GM12878 (cell line): Measurements from ENCODE around the gene MEN1.

Experiments
- CTCF ChIP-seq, 3 experiments: IDR thresholded peaks in 2 of 3; conservative IDR thresholded peaks in 1 of 3; 2 replicates each; pipeline ENCODE4 v1.5.1; 2011; ENCODE audit warnings: low read depth in 3 of 3, low read length in 3 of 3, mild to moderate bottlenecking in 3 of 3, control low read depth in 2 of 3, moderate library complexity in 2 of 3, inconsistent platforms in 1 of 3, mixed read lengths in 1 of 3; ENCODE audit not compliant: control insufficient read depth in 2 of 3, insufficient read depth in 1 of 3; ENCODE audit errors: extremely low read depth in 1 of 3
- IRF3 ChIP-seq: fragments of 450-650 bp; IDR thresholded peaks from 2 replicates; pipeline ENCODE4 v1.6.1; 2014; ENCODE audit warnings: mild to moderate bottlenecking

- TF ChIP-seq IRF3 = no peak
- no peak for TF ChIP-seq CTCF (IDR thresholded peaks at IDR 0.05 in 2 of 3, conservative IDR thresholded peaks at IDR 0.05 in 1 of 3; ENCODE audit: control insufficient read depth in 2 of 3, extremely low read depth in 1 of 3, insufficient read depth in 1 of 3, low read depth in 3 of 3, low read length in 3 of 3)
Observed at GRCh38 chr11:64831411-64831891, 21.1 kb upstream of the MEN1 start.
